ENCODE measurements around the gene SLC11A1.

Gene SLC11A1

GRCh38 chr2:218393750-218394290, 11.7 kb downstream of the SLC11A1 start:
- no peak for DNase-seq (ENCODE audit: low spot score)

GRCh38 chr2:218394298-218395089, 12.4 kb downstream of the SLC11A1 start:
- no peak for DNase-seq (ENCODE audit: low spot score)

- DNase-seq (ENCODE audit: low spot score): no peak
Observed at GRCh38 chr2:218395090-218395444, 13.0 kb downstream of the SLC11A1 start.

- DNase-seq (ENCODE audit: low spot score): no peak
Observed at GRCh38 chr2:218395456-218395825, 13.4 kb downstream of the SLC11A1 start.

- DNase-seq (ENCODE audit: low spot score): peak; percentile 95
Observed at GRCh38 chr2:218395826-218396687, 14.0 kb downstream of the SLC11A1 start.

GRCh38 chr2:218396688-218397462, 14.8 kb downstream of the SLC11A1 start:
- peak; percentile 69 for DNase-seq (ENCODE audit: low spot score)

GRCh38 chr2:218397463-218397819, 15.4 kb downstream of the SLC11A1 start:
- no peak for DNase-seq (ENCODE audit: low spot score)

GRCh38 chr2:218397820-218398436, 15.9 kb downstream of the SLC11A1 start:
- DNase-seq (ENCODE audit: low spot score): peak; percentile 69

- peak; percentile 42 for DNase-seq (ENCODE audit: low spot score)
Observed at GRCh38 chr2:218398437-218399390, 16.6 kb downstream of the SLC11A1 start.

GRCh38 chr2:218399391-218400166, 17.5 kb downstream of the SLC11A1 start, which contains the start of gene CTDSP1:
Gene CTDSP1, plus strand, starts transcription at chr2:218399868. Its CDS starts 223 bp downstream, at chr2:218400091.
- peak; percentile 95 for DNase-seq (ENCODE audit: low spot score)

GRCh38 chr2:218400167-218400929, 18.3 kb downstream of the SLC11A1 start:
- DNase-seq (ENCODE audit: low spot score): peak; percentile 55

- no peak for DNase-seq (ENCODE audit: low spot score)
Observed at GRCh38 chr2:218400930-218401881, 19.1 kb downstream of the SLC11A1 start.

GRCh38 chr2:218401890-218402289, 19.8 kb downstream of the SLC11A1 start:
- no peak for DNase-seq (ENCODE audit: low spot score)

GRCh38 chr2:218402491-218402901, 20.4 kb downstream of the SLC11A1 start:
- no peak for DNase-seq (ENCODE audit: low spot score)

GRCh38 chr2:218402911-218403411, 20.9 kb downstream of the SLC11A1 start:
- no peak for DNase-seq (ENCODE audit: low spot score)

- DNase-seq (ENCODE audit: low spot score): no peak
Observed at GRCh38 chr2:218403810-218404209, 21.7 kb downstream of the SLC11A1 start.

GRCh38 chr2:218404351-218405085, 22.4 kb downstream of the SLC11A1 start:
- no peak for DNase-seq (ENCODE audit: low spot score)
